Uterus (tissue), 4 donors: Measurements from ENCODE around the gene HCRTR1. TPM values are rescaled to one million over a fixed set of nuclear protein-coding genes. Genes with fewer than 3 reads are reported as not detected.
A peak's percentile ranks its signal among the peaks of the same experiment; 100 is the strongest.

ENCODE experiments used
- DNase-seq, 2 donors: peaks; one replicate each; pipeline ENCODE4 v3.0.0-alpha.2; 2019 to 2020
- H3K27ac ChIP-seq, 2 donors: fragments of 200-600 bp; sonication (generic); 1 replicate in 1 of 2; 2 replicates in 1 of 2; pipeline ENCODE4 v1.5.1; 2016 to 2018
- H3K27me3 ChIP-seq, 2 donors: fragments of 200-600 bp; sonication (generic); one replicate each; pipeline ENCODE4 v1.5.1; 2018 to 2019; ENCODE audit warnings: control low read depth in 1 of 2
- H3K36me3 ChIP-seq, 2 donors: fragments of 200-600 bp; sonication (generic); one replicate each; pipeline ENCODE4 v1.5.1; 2019; ENCODE audit warnings: control low read depth in 1 of 2
- H3K4me1 ChIP-seq, 2 donors: fragments of 200-600 bp; sonication (generic); one replicate each; pipeline ENCODE4 v1.5.1; 2018 to 2019; ENCODE audit warnings: control low read depth in 1 of 2
- H3K4me3 ChIP-seq, 2 donors: fragments of 200-600 bp; sonication (generic); 1 replicate in 1 of 2; 2 replicates in 1 of 2; pipeline ENCODE4 v1.5.1; 2018 to 2019; ENCODE audit warnings: mild to moderate bottlenecking in 1 of 2
- H3K9me3 ChIP-seq, 2 donors: fragments of 200-600 bp; sonication (generic); one replicate each; pipeline ENCODE4 v1.5.1; 2019; ENCODE audit warnings: control low read depth in 1 of 2
- POLR2A ChIP-seq, 2 donors: fragments of 450-650 bp; IDR thresholded peaks; one replicate each; pipeline ENCODE4 v1.6.1; 2016; ENCODE audit warnings: antibody characterized with exemption in 2 of 2, mild to moderate bottlenecking in 1 of 2, moderate library complexity in 1 of 2
- intact Hi-C: fragments of 100-400 bp; cut with DNase I; formaldehyde crosslinking; loops from one replicate; pipeline ENCODE4 v1.15.1; 2023; ENCODE audit warnings: low total_unique reads
- total RNA-seq, 4 donors: library from RNA; depleted of rRNA in 3 of 4; stranded (reverse); fragments of >200 nt in 3 of 4; gene quantifications; one replicate each; pipeline versions ENCODE4 v1.1.0 to v1.2.4, GENCODE V29; 2014 to 2023
- TF ChIP-seq, protein P1 (sequence below), 4 experiments: fragments of 200-600 bp in 2 of 4; fragments of 450-650 bp in 2 of 4; sonication (generic) in 2 of 4; IDR thresholded peaks; one replicate each; pipeline ENCODE4 v1.5.1; 2016 to 2019; ENCODE audit warnings: antibody characterized with exemption in 4 of 4, mild to moderate bottlenecking in 2 of 4, moderate library complexity in 1 of 4
- donor health status: DM: yes; HTN: yes; CAD: no.

The HCRTR1 gene
- total RNA-seq, 4 donors from 2014 or later, result not detected

DNA sequence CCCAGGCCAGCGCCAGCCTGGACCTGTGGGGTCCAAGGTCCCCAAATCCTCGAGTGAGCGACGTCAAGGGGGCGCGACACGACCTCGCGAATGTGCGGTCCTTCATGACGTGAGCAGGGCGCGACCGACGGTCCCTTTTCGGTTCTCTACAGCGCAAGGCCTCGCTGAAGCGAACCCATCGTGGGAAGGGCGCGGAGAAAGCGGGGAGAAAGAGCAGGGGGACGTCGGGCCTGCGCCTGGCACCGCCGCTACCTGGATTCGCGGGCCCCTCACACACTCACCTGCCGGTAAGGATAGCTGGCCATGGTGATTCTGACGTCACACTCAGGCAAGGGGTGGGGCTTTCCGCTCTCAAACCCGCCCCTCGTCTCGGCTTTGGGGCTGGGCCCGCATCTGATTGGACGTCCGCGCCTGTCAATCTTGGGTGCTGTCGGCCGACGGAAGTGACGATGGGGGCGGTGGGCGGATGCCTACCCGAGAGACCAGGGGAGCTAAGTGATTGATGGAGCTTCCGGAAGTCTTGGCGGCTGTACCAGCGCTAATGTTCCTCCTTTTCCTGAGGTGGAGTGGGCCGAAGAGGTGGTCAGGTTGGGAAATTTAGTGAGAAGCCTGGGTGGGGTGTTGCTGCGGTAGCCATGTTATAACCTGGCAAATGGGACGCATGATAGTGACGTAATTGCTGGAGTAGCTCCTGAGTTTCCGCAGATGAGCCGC is 27.2 kb downstream of the HCRTR1 start, which contains the start of gene PEF1:
TSS of gene PEF1 (minus strand) at position 317 of the 714 bp plus-strand sequence. CDS start at position 305, 12 bp downstream.
- Histone ChIP-seq H3K4me3 (peak within 1 kb of the TSS; percentile 82 to 87), H3K4me1 (peaks cover 10 to 21% of the 10 kb centered on the region in 2 donors), H3K36me3 (no peaks in the 10 kb centered on the region), H3K27ac (peak within 1 kb of the TSS; percentile 90 to 92), H3K27me3 (no peaks in the 10 kb centered on the region), H3K9me3 (no peaks in the 10 kb centered on the region)
- TF ChIP-seq POLR2A (IDR thresholded peaks at IDR 0.05), result peak; percentile 63 to 86
- TF ChIP-seq, protein P1, sequence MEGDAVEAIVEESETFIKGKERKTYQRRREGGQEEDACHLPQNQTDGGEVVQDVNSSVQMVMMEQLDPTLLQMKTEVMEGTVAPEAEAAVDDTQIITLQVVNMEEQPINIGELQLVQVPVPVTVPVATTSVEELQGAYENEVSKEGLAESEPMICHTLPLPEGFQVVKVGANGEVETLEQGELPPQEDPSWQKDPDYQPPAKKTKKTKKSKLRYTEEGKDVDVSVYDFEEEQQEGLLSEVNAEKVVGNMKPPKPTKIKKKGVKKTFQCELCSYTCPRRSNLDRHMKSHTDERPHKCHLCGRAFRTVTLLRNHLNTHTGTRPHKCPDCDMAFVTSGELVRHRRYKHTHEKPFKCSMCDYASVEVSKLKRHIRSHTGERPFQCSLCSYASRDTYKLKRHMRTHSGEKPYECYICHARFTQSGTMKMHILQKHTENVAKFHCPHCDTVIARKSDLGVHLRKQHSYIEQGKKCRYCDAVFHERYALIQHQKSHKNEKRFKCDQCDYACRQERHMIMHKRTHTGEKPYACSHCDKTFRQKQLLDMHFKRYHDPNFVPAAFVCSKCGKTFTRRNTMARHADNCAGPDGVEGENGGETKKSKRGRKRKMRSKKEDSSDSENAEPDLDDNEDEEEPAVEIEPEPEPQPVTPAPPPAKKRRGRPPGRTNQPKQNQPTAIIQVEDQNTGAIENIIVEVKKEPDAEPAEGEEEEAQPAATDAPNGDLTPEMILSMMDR (IDR thresholded peaks at IDR 0.05), result no peak
- DNase-seq, result peak; percentile 99
- intact Hi-C loops, result no loop called here

DNA sequence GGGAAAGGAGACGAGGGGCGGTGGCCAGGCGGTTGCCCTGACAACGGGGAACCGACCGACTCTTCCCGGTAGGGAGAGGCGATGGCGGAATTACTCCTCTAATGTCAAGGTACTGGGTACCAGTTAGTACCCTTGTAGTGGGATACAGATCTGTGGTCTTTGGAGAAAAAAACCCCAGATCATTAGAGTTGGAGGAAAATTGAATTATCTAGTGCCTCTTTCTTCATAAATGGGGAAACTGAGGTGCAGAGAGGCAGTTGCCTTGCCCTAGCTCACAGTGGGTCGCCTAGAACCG is 27.7 kb downstream of the HCRTR1 start:
- peak overlapping the region; percentile 82 to 87 for H3K4me3 ChIP-seq
- intact Hi-C loops, result no loop called here
- H3K36me3 ChIP-seq, result no peaks in the 10 kb centered on the region
- TF ChIP-seq, protein P1 (IDR thresholded peaks at IDR 0.05), result no peak
- peak in 1 of 2 donors; percentile 1 for TF ChIP-seq POLR2A (IDR thresholded peaks at IDR 0.05)
- peak overlapping the region; percentile 90 to 92 for H3K27ac ChIP-seq
- DNase-seq, result no peak
- no peaks in the 10 kb centered on the region for H3K9me3 ChIP-seq
- no peaks in the 10 kb centered on the region for H3K27me3 ChIP-seq
- peaks cover 10 to 21% of the 10 kb centered on the region in 2 donors for H3K4me1 ChIP-seq

DNA sequence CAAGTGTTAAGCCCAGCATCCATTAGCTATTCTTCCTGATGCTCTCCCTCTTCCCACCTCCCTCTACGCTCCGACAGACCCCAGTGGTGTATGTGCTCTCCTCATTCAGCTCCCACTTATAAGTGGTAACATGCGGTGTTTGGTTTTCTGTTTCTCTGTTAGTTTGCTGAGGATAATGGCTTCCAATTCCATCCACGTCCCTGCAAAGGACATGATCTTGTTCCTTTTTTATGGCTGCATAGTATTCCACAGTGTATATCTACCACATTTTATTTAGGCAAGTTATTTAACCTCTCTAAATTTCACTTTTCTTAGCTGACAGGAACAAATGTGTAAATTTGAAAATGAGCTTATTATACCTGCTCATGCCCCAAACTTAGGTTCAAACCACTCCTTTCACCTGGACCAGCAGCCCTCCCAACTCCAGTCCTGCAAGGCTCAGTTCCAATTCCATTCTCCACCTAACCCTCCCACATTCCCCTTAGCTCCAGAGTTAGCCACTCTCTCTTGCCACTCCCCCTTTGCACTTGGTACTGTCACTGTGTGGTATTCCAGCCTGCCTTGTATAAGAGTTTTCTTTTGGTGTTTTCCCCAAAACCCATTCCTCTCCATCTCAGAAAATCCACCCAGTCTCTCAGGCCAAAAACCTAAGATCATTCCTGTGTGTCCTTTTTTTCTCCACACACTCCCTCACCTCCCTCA is 28.9 kb downstream of the HCRTR1 start:
- Histone ChIP-seq H3K4me3 (no peak overlapping the region), H3K27me3 (no peaks in the 10 kb centered on the region), H3K27ac (no peak overlapping the region), H3K9me3 (no peaks in the 10 kb centered on the region), H3K4me1 (peaks cover 10 to 21% of the 10 kb centered on the region in 2 donors), H3K36me3 (no peaks in the 10 kb centered on the region)
- intact Hi-C loops, result no loop called here
- no peak for DNase-seq
- TF ChIP-seq POLR2A (IDR thresholded peaks at IDR 0.05), result no peak
- TF ChIP-seq, protein P1 (IDR thresholded peaks at IDR 0.05), result no peak

DNA sequence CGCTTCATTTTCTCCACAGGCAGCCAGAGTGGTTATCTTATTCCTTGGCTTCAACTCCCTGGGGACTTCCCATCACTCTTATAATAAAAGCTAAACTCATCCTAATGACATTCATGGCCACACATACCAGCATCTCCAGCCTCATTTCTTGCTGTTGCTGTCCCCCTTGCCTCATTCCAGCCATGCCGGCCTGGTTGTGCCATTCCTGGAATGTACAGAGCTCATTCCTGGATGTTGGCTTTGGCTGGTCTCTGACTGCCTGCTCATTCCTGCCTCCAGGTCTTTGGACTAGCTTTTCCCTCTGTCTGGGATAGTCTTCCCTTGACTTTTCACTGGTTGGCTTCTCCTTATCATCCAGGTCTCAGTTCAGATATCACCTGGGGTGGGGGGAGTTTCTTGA is 29.6 kb downstream of the HCRTR1 start:
- intact Hi-C loops, result no loop called here
- no peak for TF ChIP-seq POLR2A (IDR thresholded peaks at IDR 0.05)
- TF ChIP-seq, protein P1 (IDR thresholded peaks at IDR 0.05), result peak in 1 of 4 experiments; percentile 3
- Histone ChIP-seq H3K4me1 (peaks cover 9 to 19% of the 10 kb centered on the region in 2 donors), H3K27me3 (no peaks in the 10 kb centered on the region), H3K36me3 (no peaks in the 10 kb centered on the region), H3K9me3 (no peaks in the 10 kb centered on the region), H3K4me3 (no peak overlapping the region), H3K27ac (no peak overlapping the region)
- no peak for DNase-seq

DNA sequence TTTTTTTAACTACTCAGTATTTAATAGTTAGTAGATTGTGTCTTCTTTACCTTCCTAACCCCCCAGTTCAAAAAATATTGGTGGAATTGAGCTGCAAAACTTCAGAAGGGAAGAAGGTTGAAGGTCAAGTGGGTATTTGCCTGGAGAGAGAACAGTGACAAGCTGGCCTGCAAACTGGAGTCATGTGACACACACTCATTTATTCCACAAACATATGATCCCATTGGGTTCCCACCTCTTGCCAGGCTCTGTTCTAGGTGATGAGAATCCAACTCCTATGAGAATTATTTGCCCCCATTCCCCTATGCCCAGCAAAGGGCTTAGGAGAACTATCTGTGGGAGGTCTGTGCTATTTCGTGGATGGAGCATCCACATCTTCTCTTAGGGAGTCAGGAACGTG is 30.7 kb downstream of the HCRTR1 start:
- no peaks in the 10 kb centered on the region for H3K9me3 ChIP-seq
- peak overlapping the region; percentile 27 to 55 for H3K27ac ChIP-seq
- TF ChIP-seq, protein P1 (IDR thresholded peaks at IDR 0.05), result no peak
- no peak for TF ChIP-seq POLR2A (IDR thresholded peaks at IDR 0.05)
- H3K4me3 ChIP-seq, result no peak overlapping the region
- DNase-seq, result no peak
- intact Hi-C loops, result no loop called here
- no peaks in the 10 kb centered on the region for H3K36me3 ChIP-seq
- no peaks in the 10 kb centered on the region for H3K27me3 ChIP-seq
- peaks cover 0 to 11% of the 10 kb centered on the region in 2 donors for H3K4me1 ChIP-seq
